ENCODE measurements around the gene ARHGAP8.
"Not testable (repeated sequence)": the region's sequence is repeated elsewhere in the genome, so short reads cannot be mapped to it uniquely, and the experiment has no call there.

Gene ARHGAP8

DNA sequence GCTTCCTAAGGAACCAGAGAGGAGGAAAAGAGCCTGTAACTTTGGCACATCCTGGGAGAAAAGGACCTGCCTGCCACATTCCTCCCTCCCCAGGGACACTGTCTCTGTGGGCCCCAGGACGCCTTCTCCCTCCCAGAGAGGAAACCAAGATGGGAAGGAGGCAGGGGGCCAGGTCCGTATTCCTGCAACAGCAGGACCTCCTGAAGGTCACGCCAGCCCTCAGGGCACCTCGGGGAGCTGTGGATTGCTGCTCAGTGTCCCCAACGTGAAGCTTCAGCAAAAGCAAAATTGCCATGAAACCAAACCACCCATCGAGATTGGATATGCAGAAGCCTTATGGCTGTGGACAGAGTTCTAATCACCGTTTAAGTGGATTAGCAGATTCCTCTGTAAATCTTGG is 86.7 kb downstream of the ARHGAP8 start:
- H3K9me3 ChIP-seq (ENCODE audit: control insufficient read depth, insufficient read depth, low read length), result no peaks in the 10 kb centered on the region
- no peak overlapping the region for H3K9ac ChIP-seq (ENCODE audit: low read depth, low read length)
- H3K36me3 ChIP-seq (ENCODE audit: insufficient read depth, low read length), result no peaks in the 10 kb centered on the region
- H3K4me1 ChIP-seq (ENCODE audit: insufficient read depth, low read length), result no peaks in the 10 kb centered on the region

DNA sequence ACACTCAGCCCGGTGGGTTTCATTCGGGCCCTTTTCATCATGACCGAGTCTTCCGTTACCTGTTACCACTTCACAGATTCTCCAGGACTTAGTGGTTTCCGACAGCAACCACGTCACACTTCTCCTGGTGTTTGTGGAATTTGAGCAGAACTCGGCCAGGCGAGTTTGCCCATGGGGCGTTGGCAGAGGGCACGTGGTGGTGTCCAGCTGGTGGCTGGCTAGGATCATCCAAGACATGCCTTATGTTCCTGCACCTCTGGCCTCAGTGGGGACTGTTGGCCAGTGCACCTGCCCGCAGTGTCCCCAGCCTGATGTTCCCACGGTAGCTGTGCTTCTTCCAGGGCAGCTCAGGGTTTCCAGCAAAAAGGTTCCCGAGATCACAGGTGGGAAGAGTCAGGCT is 87.3 kb downstream of the ARHGAP8 start:
- Histone ChIP-seq H3K4me1 (ENCODE audit: insufficient read depth, low read length) (no peaks in the 10 kb centered on the region), H3K36me3 (ENCODE audit: insufficient read depth, low read length) (no peaks in the 10 kb centered on the region; the same call in 1 of the 2 replicates), H3K9ac (ENCODE audit: low read depth, low read length) (no peak overlapping the region), H3K9me3 (ENCODE audit: control insufficient read depth, insufficient read depth, low read length) (no peaks in the 10 kb centered on the region)

DNA sequence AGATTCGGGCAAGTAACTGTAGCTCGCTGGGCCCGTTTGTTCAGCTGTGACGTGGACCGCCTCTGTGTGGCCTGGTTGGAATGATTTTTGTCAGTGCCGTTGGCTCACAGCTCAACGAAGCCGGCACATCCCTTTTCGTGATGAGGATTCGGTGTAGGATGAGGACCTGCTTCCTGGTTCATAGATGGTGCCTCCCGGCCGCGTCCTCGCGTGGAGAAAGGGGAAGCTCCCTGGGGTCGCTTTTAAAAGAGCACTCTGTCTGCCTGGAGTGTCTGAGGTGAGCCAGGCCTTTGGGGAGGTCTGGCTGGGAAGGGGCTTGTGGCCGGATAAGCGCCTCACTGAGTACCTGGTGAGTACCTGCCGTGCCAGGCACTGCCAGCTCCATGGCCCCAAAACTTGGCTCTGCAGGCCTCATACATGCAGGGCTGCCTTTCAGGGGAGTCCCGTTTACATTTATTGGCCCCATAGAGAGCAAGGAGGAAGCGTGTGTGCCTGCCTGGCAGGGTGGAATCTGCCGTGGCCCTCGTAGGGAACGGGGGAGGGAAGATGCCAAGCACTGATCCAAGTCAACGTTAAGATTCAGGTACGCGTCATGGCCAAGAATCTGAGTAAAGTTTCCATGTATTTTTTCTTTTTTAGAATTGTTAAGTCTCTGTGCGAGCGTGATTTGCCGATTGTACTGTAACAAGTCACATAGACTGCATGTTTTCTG is 88.4 kb downstream of the ARHGAP8 start:
- H3K9ac ChIP-seq (ENCODE audit: low read depth, low read length), result no peak overlapping the region
- H3K9me3 ChIP-seq (ENCODE audit: control insufficient read depth, insufficient read depth, low read length), result no peaks in the 10 kb centered on the region
- H3K36me3 ChIP-seq (ENCODE audit: insufficient read depth, low read length), result no peaks in the 10 kb centered on the region; the same call in 1 of the 2 replicates
- H3K4me1 ChIP-seq (ENCODE audit: insufficient read depth, low read length), result no peaks in the 10 kb centered on the region

DNA sequence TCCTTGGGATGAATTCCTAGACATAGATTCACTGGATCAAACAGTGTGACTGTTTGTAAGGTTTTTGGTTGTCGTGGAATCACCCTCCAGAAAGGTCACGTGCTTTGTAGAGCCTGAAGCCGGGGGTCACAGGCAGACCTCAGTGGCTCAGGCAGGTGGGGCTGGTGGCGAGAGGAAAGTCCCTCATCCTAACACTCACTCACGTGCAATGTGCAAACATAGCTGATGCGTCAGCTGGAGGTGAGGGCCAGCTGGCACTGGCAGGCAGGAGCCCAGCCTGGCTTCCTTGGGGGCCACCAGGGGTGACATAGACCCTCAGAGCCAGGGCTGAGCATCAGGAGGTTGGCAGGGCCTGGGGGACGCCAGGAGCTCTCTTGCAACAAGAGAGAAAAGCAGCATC is 90.0 kb downstream of the ARHGAP8 start:
- H3K4me1 ChIP-seq (ENCODE audit: insufficient read depth, low read length), result no peaks in the 10 kb centered on the region

DNA sequence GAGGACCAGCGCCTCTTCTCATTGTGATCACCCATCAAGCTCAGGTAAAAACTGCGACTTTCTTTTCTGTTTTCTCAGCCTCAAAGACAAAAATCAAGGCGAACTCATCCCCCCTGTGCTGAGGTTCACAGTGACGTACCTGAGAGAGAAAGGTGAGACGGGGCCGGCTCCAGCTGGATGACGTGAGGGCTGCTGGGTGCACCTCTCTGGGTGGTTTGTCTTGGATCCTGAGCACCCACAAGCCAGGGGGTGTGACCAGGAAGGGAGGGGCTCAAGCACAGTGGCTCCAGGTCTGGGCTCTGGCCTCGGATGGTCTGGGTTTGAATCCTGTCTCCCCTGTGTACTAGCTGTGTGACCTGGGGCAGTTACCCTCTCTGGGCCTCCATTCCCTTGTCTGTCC is 92.8 kb downstream of the ARHGAP8 start:
- Histone ChIP-seq H3K9me3 (ENCODE audit: control insufficient read depth, insufficient read depth, low read length) (no peaks in the 10 kb centered on the region), H3K9ac (ENCODE audit: low read depth, low read length) (no peak overlapping the region), H3K36me3 (ENCODE audit: insufficient read depth, low read length) (no peaks in the 10 kb centered on the region; the same call in 1 of the 2 replicates), H3K4me1 (ENCODE audit: insufficient read depth, low read length) (no peaks in the 10 kb centered on the region)

More for the DNA sequence above, 90.0 kb downstream of the ARHGAP8 start:
- Histone ChIP-seq H3K36me3 (ENCODE audit: insufficient read depth, low read length) (no peaks in the 10 kb centered on the region; the same call in 1 of the 2 replicates), H3K9ac (ENCODE audit: low read depth, low read length) (no peak overlapping the region), H3K9me3 (ENCODE audit: control insufficient read depth, insufficient read depth, low read length) (no peaks in the 10 kb centered on the region)

DNA sequence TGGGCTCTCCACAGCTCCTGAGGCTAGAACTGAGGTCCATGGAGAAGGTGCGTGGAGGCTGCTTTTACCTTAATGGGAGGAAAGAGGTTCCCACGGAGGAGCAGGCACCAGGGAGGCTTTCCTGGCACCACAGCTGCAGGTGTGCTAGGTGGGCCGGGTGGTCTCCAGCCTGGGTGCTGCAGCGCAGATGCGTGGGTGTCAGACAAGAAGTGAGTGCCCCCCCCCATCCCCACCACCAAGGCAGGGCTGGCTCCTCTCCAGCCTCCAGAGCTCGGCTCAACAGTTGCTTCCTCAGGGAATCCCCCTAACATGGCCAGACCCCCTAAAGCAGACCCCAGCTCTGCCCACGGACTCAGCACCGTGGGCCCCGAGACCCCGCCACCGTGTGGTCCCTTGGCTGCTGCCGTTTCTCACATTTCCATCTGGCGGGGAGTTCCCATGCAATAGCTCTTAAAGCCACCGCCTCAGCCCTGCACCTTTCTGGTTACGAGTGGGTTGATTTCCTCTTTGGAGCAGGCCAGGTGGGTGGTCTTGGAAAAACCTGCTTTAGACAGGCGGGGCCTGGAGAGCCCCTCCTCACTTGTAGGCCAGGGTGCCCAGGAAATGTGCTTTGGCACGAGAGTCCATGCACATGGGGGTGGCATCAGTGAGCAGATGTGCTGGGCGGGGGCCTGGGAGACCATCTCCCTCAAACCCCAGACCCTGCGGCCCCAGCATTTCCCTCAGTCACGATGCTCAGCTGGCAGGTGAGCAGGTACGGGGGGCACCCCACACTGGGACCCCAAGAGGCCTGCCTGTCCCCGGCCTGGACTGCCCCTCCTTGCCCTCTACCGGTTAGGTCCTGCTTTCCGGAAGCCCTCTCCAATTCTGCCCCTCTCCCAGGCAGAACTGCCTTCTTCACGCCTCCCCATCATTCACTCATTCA is 93.7 kb downstream of the ARHGAP8 start:
- Histone ChIP-seq H3K9ac (ENCODE audit: low read depth, low read length) (no peak overlapping the region), H3K4me1 (ENCODE audit: insufficient read depth, low read length) (no peaks in the 10 kb centered on the region), H3K36me3 (ENCODE audit: insufficient read depth, low read length) (no peaks in the 10 kb centered on the region; the same call in 1 of the 2 replicates), H3K9me3 (ENCODE audit: control insufficient read depth, insufficient read depth, low read length) (no peaks in the 10 kb centered on the region)

DNA sequence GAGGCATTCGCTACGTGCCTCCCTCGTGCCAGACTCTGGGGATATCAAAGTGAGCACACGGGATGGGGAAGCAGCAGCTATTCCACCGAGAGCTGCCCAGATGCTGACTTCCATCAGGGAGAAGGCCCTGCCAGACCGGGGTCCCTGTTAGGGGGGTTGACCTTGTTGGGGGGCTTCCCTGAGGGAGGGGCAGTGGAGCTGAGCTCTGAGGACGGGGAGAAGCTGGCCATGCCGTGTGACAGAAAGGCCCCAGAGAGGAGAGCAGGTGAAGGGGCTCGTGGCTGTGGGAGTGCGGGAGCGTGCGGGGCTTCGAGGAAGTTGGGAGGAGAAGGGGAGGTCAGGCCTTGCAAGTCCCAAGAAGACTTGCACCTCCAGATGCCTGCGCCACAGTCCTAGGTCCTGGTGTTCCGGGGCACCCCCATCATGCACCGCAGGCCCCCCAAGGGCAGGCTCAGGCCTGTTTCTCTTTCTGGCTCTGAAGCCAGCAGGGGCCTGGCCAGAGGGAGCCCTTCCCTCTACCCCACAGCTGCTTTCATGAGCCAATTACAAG is 94.4 kb downstream of the ARHGAP8 start:
- Histone ChIP-seq H3K36me3 (ENCODE audit: insufficient read depth, low read length) (no peaks in the 10 kb centered on the region; the same call in 1 of the 2 replicates), H3K9me3 (ENCODE audit: control insufficient read depth, insufficient read depth, low read length) (no peaks in the 10 kb centered on the region), H3K9ac (ENCODE audit: low read depth, low read length) (no peak overlapping the region), H3K4me1 (ENCODE audit: insufficient read depth, low read length) (no peaks in the 10 kb centered on the region)

DNA sequence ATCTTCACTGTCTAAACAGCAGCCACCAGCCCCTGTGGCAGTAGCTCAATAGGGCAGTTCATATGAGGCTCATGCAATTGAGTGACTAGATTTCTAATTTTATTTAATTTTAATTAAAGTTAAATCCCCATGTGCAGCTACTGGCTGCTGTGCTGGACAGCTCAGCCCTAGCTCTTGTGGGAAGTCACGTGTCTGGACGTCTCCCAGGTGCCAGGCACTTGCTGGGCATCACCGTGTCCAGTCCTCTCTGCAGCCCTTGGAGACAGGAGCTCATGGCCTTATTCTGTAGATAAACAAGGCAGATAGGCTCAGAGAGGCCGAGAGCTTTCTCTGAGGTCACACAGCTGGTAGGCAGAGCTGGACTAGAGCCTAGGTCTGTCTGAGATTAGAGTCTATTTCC is 95.0 kb downstream of the ARHGAP8 start:
- Histone ChIP-seq H3K36me3 (ENCODE audit: insufficient read depth, low read length) (no peaks in the 10 kb centered on the region; the same call in 1 of the 2 replicates), H3K9me3 (ENCODE audit: control insufficient read depth, insufficient read depth, low read length) (no peaks in the 10 kb centered on the region), H3K9ac (ENCODE audit: low read depth, low read length) (no peak overlapping the region), H3K4me1 (ENCODE audit: insufficient read depth, low read length) (no peaks in the 10 kb centered on the region)

DNA sequence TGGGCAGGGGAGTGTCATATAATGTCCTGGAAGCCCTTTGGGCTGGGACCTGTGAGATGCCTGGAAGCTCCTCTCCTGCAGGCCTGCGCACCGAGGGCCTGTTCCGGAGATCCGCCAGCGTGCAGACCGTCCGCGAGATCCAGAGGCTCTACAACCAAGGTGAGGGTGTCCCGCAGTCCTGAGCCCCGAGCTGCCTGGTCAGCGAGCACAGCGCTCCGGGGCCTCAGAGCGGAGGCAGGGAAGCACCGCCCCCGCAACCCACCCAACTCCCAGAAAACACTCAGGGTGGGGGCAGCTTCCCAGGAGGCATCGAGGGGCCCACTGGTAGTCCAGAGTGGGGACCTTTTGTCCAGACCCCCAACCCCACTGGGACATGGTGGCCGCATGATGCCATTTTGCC is 95.5 kb downstream of the ARHGAP8 start:
- no peaks in the 10 kb centered on the region for H3K4me1 ChIP-seq (ENCODE audit: insufficient read depth, low read length)
- H3K9ac ChIP-seq (ENCODE audit: low read depth, low read length), result no peak overlapping the region
- no peaks in the 10 kb centered on the region for H3K9me3 ChIP-seq (ENCODE audit: control insufficient read depth, insufficient read depth, low read length)
- H3K36me3 ChIP-seq (ENCODE audit: insufficient read depth, low read length), result no peaks in the 10 kb centered on the region; the same call in 1 of the 2 replicates

DNA sequence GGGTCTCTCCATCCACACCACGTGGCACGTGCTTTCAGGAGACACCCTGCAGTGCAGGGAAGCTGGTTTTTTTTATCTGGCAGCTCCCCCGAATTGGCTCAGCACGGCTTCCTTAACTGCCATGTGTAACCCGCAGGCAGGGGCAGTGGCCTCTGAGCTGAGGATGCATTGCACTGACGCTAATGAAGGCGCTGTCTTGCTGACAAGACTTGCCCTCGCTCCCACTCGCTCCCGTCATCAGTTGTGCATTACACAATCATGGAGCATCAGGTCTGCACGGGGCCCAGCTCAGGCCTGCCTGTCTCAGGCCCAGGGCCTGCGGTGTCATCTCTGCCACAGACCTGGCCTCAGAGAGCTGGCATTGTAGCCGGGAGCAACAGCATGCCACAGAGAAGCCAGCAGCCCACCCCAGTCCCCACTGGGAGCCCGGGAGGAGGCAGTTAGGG is 95.9 kb downstream of the ARHGAP8 start:
- H3K4me1 ChIP-seq (ENCODE audit: insufficient read depth, low read length), result no peaks in the 10 kb centered on the region
- H3K9ac ChIP-seq (ENCODE audit: low read depth, low read length), result no peak overlapping the region
- no peaks in the 10 kb centered on the region for H3K9me3 ChIP-seq (ENCODE audit: control insufficient read depth, insufficient read depth, low read length)
- H3K36me3 ChIP-seq (ENCODE audit: insufficient read depth, low read length), result no peaks in the 10 kb centered on the region; the same call in 1 of the 2 replicates

DNA sequence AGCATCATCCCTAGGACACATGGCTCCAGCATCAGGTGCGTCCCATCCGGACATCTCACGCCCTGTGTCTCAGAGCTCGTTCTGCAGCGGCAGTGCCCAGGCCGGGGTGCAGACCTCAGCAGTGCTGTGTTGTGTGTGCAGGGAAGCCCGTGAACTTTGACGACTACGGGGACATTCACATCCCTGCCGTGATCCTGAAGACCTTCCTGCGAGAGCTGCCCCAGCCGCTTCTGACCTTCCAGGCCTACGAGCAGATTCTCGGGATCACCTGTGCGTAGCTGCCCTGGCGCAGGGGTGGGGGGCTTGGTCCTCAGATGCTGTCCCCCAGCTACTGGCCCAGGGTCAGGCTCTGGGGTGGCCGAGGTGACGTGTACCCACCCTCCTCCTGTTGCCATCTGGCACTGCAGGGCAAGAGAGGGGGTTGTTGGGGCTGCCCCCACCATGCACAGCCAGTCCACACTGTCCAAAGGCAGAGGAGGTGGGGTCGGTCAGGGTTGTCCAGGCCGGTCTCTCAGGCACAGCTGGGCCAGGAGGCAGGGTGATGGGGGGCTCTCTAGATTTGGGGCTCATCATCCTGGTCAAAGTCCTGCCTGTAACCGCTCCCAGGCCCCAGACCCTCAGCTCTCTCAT is 96.5 kb downstream of the ARHGAP8 start:
- H3K4me1 ChIP-seq (ENCODE audit: insufficient read depth, low read length), result no peaks in the 10 kb centered on the region
- H3K9me3 ChIP-seq (ENCODE audit: control insufficient read depth, insufficient read depth, low read length), result no peaks in the 10 kb centered on the region
- H3K36me3 ChIP-seq (ENCODE audit: insufficient read depth, low read length), result no peaks in the 10 kb centered on the region; the same call in 1 of the 2 replicates
- H3K9ac ChIP-seq (ENCODE audit: low read depth, low read length), result no peak overlapping the region

DNA sequence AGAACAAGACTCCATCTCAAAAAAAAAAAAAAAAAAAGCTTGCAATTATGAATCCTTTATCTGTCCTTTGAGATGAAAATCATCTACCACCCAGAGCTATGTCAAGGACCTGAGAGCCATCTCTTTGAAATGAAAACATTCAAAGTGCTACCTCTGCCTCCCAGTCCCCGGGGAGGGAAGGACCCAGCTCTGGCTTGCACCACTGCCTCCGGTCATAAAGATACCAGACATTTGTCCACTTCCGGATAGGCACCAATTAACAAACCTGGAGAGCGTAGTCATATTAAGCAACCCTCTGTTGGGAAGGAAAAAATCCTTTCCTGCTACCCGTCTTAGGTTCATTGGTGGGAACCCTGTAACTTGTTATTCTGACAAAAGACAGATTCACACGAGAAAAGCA is 98.6 kb downstream of the ARHGAP8 start:
- Histone ChIP-seq H3K36me3 (ENCODE audit: insufficient read depth, low read length) (no peaks in the 10 kb centered on the region), H3K9ac (ENCODE audit: low read depth, low read length) (no peak overlapping the region), H3K9me3 (ENCODE audit: control insufficient read depth, insufficient read depth, low read length) (no peaks in the 10 kb centered on the region), H3K4me1 (ENCODE audit: insufficient read depth, low read length) (no peaks in the 10 kb centered on the region)

DNA sequence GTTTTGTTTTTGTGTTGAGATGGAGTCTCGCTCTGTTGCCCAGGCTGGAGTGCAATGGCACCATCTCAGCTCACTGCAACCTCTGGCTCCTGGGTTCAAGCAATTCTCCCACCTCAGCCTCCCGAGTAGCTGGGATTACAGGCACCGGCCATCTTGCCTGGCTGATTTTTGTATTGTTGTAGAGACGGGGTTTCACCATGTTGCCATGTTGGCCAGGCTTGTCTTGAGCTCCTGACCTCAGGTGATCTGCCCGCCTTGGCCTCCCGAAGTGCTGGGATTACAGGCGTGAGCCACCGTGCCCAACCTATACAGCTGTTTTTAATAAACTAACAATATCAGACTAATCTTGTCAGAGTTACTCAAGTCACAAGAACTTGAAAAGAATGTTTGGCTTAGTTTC is 102.3 kb downstream of the ARHGAP8 start:
- H3K4me1 ChIP-seq (ENCODE audit: insufficient read depth, low read length); H3K36me3 ChIP-seq (ENCODE audit: insufficient read depth, low read length); H3K9me3 ChIP-seq (ENCODE audit: control insufficient read depth, insufficient read depth, low read length); H3K9ac ChIP-seq (ENCODE audit: low read depth, low read length): not testable (repeated sequence)

DNA sequence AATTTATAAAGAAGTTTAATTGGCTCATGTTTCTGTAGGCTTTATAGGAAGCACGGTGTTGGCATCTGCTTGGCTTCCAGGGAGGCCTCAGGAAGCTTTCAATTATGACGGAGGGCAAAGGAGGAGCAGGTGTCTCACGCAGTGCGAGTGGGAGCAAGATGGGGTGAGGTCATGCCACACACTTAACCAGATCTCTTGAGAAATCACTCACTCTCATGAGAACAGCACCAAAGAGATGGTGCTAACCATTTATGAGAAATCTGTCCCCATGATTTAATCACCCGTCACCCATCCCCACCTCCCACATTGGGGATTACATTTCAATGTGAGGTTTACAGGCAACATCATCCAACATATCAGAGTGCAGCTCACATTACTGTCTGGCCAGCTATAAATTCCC is 103.5 kb downstream of the ARHGAP8 start:
- no peaks in the 10 kb centered on the region; the same call in 1 of the 2 replicates for H3K36me3 ChIP-seq (ENCODE audit: insufficient read depth, low read length)
- no peaks in the 10 kb centered on the region for H3K4me1 ChIP-seq (ENCODE audit: insufficient read depth, low read length)
- no peak overlapping the region for H3K9ac ChIP-seq (ENCODE audit: low read depth, low read length)
- no peaks in the 10 kb centered on the region for H3K9me3 ChIP-seq (ENCODE audit: control insufficient read depth, insufficient read depth, low read length)
